HEK293 (cell line): Measurements from ENCODE around the gene ZNF675.
"Not testable (repeated sequence)": the region's sequence is repeated elsewhere in the genome, so short reads cannot be mapped to it uniquely, and the experiment has no call there.

Experiments
- MEIS1 ChIP-seq: sonication (generic); formaldehyde crosslinking; IDR thresholded peaks from 2 replicates; pipeline ENCODE4 v1.8.1; 2022; ENCODE audit warnings: missing genetic modification reagents, mild to moderate bottlenecking, borderline replicate concordance
- REPIN1 ChIP-seq: fragments of 450-650 bp; formaldehyde crosslinking; IDR thresholded peaks from 2 replicates; pipeline ENCODE4 v1.5.1; 2017; ENCODE audit warnings: missing biosample characterization, missing genetic modification characterization, low read depth
- TRIM28 ChIP-seq: IDR thresholded peaks from 2 replicates; pipeline ENCODE4 v1.6.1; 2011; ENCODE audit warnings: low read length, control low read depth, borderline replicate concordance
- ZBTB11 ChIP-seq: fragments of 450-650 bp; formaldehyde crosslinking; conservative IDR thresholded peaks from 2 replicates; pipeline ENCODE4 v1.5.1; 2016; ENCODE audit warnings: low read depth, missing biosample characterization, missing genetic modification characterization
- ZBTB7A ChIP-seq: fragments of 450-650 bp; formaldehyde crosslinking; IDR thresholded peaks from 2 replicates; pipeline ENCODE4 v1.5.1; 2016; ENCODE audit warnings: low read depth, missing biosample characterization, missing genetic modification characterization
- ZFP3 ChIP-seq: fragments of 450-650 bp; formaldehyde crosslinking; IDR thresholded peaks from 2 replicates; pipeline ENCODE4 v1.5.1; 2016; ENCODE audit warnings: low read depth, missing biosample characterization, missing genetic modification characterization
- ZNF10 ChIP-seq: fragments of 450-650 bp; formaldehyde crosslinking; IDR thresholded peaks from 2 replicates; pipeline ENCODE4 v1.5.1; 2017; ENCODE audit warnings: missing biosample characterization, missing genetic modification characterization
- ZNF433 ChIP-seq: fragments of 450-650 bp; formaldehyde crosslinking; IDR thresholded peaks from 2 replicates; pipeline ENCODE4 v1.5.1; 2016; ENCODE audit warnings: missing biosample characterization, missing genetic modification characterization, low read depth
- ZNF596 ChIP-seq: fragments of 450-650 bp; IDR thresholded peaks from 2 replicates; pipeline ENCODE4 v1.5.0; 2018; ENCODE audit warnings: missing biosample characterization, mild to moderate bottlenecking, missing genetic modification characterization, moderate library complexity

- TF ChIP-seq TRIM28; ZFP3 (tag by site-specific recombination); ZNF10 (tag by site-specific recombination); MEIS1 (CRISPR knock-in tag); ZNF596; ZBTB11 (tag by site-specific recombination); REPIN1 (tag by site-specific recombination); ZNF433 (tag by site-specific recombination); ZBTB7A: not testable (repeated sequence)
Observed at GRCh38 chr19:23724161-23724560, 37.1 kb upstream of the ZNF675 start.
